HG02678 (cell line): Measurements from ENCODE around the gene OSCAR.
"Not testable (repeated sequence)": the region's sequence is repeated elsewhere in the genome, so short reads cannot be mapped to it uniquely, and the experiment has no call there.

Source experiments
- ATAC-seq: cut with Tn5 transposase; IDR thresholded peaks from one replicate; pipeline ENCODE4 v1.9.1; 2021; ENCODE audit warnings: mild to moderate bottlenecking, moderate library complexity; ENCODE audit not compliant: unreplicated experiment

Gene OSCAR

GRCh38 chr19:54095859-54096616 lies 4.6 kb downstream of the OSCAR start:
- ATAC-seq: not testable (repeated sequence)

GRCh38 chr19:54095136-54095858 lies 5.3 kb downstream of the OSCAR start:
- no peak for ATAC-seq

- no peak for ATAC-seq
Measured at GRCh38 chr19:54094426-54095000, 6.1 kb downstream of the OSCAR start.

- no peak for ATAC-seq
Measured at GRCh38 chr19:54084410-54084809, 16.2 kb downstream of the OSCAR start.

GRCh38 chr19:54081032-54081431 lies 19.6 kb downstream of the OSCAR start, which contains the start of gene TARM1:
Gene TARM1 (minus strand): TSS chr19:54081365. CDS start chr19:54081340, 25 bp downstream.
- no peak for ATAC-seq

- ATAC-seq: no peak
Measured at GRCh38 chr19:54077334-54077733, 23.3 kb downstream of the OSCAR start.

GRCh38 chr19:54074851-54075250 lies 25.8 kb downstream of the OSCAR start:
- no peak for ATAC-seq

- no peak for ATAC-seq
Measured at GRCh38 chr19:54073829-54074228, 26.8 kb downstream of the OSCAR start.

GRCh38 chr19:54069470-54069869 lies 31.1 kb downstream of the OSCAR start:
- no peak for ATAC-seq

GRCh38 chr19:54063350-54064116 lies 37.1 kb downstream of the OSCAR start, which contains the start of gene VSTM1:
Gene VSTM1 (minus strand): TSS chr19:54063897. CDS start chr19:54063777, 120 bp downstream.
- ATAC-seq: no peak

- no peak for ATAC-seq
Measured at GRCh38 chr19:54062643-54063042, 38.0 kb downstream of the OSCAR start.

GRCh38 chr19:54047616-54048015 lies 53.0 kb downstream of the OSCAR start:
- no peak for ATAC-seq

- no peak for ATAC-seq
Measured at GRCh38 chr19:54045771-54046170, 54.8 kb downstream of the OSCAR start.
